ENCODE results near the gene CCR5AS.

The CCR5AS gene

GRCh38 chr3:46406788-46407611, at the start of gene CCR5AS, which contains the start of gene CCRL2:
CCR5AS (minus strand) TSS chr3:46407066.
CCRL2 (plus strand) TSS chr3:46407259; CDS start chr3:46408080, 821 bp downstream.
- peak within 1 kb of the TSS; percentile 100 for H3K27ac Mint-ChIP-seq
- peaks cover 58% of the 10 kb centered on the region for H3K4me1 Mint-ChIP-seq
- H3K27ac ChIP-seq (ENCODE audit: low read depth in 1 of 2, low read length in 2 of 2), result peak within 1 kb of the TSS; percentile 97 to 100
- peaks cover 0 to 7% (median 0%) of the 10 kb centered on the region in 3 donors for H3K27me3 Mint-ChIP-seq (ENCODE audit: low read depth in 3 of 3)
- peaks cover 21 to 29% of the 10 kb centered on the region in 2 donors for H3K36me3 Mint-ChIP-seq
- peak within 1 kb of the TSS; percentile 68 for H3K4me2 ChIP-seq (replicated peaks; ENCODE audit: extremely low read depth, low read length, poor library complexity, severe bottlenecking)
- peak within 1 kb of the TSS; percentile 85 for H3K9ac ChIP-seq (ENCODE audit: insufficient read depth, low read length, poor library complexity, severe bottlenecking)
- DNase-seq, result peak; percentile 91 to 98 (median 94)
- intact Hi-C loops (cut with micrococcal nuclease), result loop anchor here in 1 of 2 donors (2.0 to 10.0 kb wide), 4 partner anchors 40 to 1240 kb away; no protein-coding TSS in a partner anchor
- no peaks in the 10 kb centered on the region for H3K9me3 Mint-ChIP-seq
- H2AFZ ChIP-seq (ENCODE audit: insufficient read depth, low read depth, low read length, poor library complexity, severe bottlenecking), result peak within 1 kb of the TSS; percentile 56
- WGBS (ENCODE audit: insufficient coverage), result 25% methylated on average over 15 of the region's 20 CpGs
- peak within 1 kb of the TSS; percentile 81 to 95 for H3K4me3 Mint-ChIP-seq
- peak within 1 kb of the TSS; percentile 34 to 74 (median 55) for H3K4me3 ChIP-seq (replicated peaks in 1 of 3; ENCODE audit: low read depth in 2 of 3, low read length in 3 of 3)
- no peaks in the 10 kb centered on the region for H3K27me3 ChIP-seq (ENCODE audit: control insufficient read depth in 2 of 2, insufficient read depth in 2 of 2, low read length in 2 of 2)
- no peaks in the 10 kb centered on the region for H3K9me3 ChIP-seq (replicated peaks in 1 of 2; ENCODE audit: control insufficient read depth in 1 of 2, insufficient read depth in 1 of 2, low read length in 2 of 2)
- H3K4me1 ChIP-seq (ENCODE audit: control insufficient read depth in 1 of 2, insufficient read depth in 2 of 2, low read length in 2 of 2), result peaks cover 43 to 47% of the 10 kb centered on the region in 2 donors
- no peak for TF ChIP-seq CTCF (IDR thresholded peaks at IDR 0.05)
- peaks cover 10% of the 10 kb centered on the region for H3K79me2 ChIP-seq (ENCODE audit: insufficient read depth, low read length)
- H4K20me1 ChIP-seq (ENCODE audit: insufficient read depth, low read length), result no peaks in the 10 kb centered on the region
- H3K36me3 ChIP-seq (replicated peaks in 1 of 2; ENCODE audit: control insufficient read depth in 1 of 2, insufficient read depth in 2 of 2, low read length in 2 of 2), result peaks cover 6 to 9% of the 10 kb centered on the region in 2 donors

GRCh38 chr3:46456118-46456517, 49.3 kb upstream of the CCR5AS start:
- intact Hi-C loops (cut with micrococcal nuclease), result no loop called here
- no peak overlapping the region for H3K27ac ChIP-seq (ENCODE audit: low read depth in 1 of 2, low read length in 2 of 2)
- Mint-ChIP-seq H3K27ac (no peak overlapping the region), H3K4me1 (no peaks in the 10 kb centered on the region), H3K36me3 (no peaks in the 10 kb centered on the region), H3K27me3 (ENCODE audit: low read depth in 3 of 3) (peaks cover 3 to 13% (median 4%) of the 10 kb centered on the region in 3 donors), H3K9me3 (peaks cover 0 to 12% (median 5%) of the 10 kb centered on the region in 7 donors), H3K4me3 (no peak overlapping the region)
- WGBS (ENCODE audit: insufficient coverage), result 95% methylated on average over 11 of the region's 14 CpGs
- no peaks in the 10 kb centered on the region for H3K79me2 ChIP-seq (ENCODE audit: insufficient read depth, low read length)
- no peaks in the 10 kb centered on the region for H3K36me3 ChIP-seq (replicated peaks in 1 of 2; ENCODE audit: control insufficient read depth in 1 of 2, insufficient read depth in 2 of 2, low read length in 2 of 2)
- DNase-seq, result no peak
- TF ChIP-seq CTCF (IDR thresholded peaks at IDR 0.05), result no peak
- no peak overlapping the region for H3K4me3 ChIP-seq (replicated peaks in 1 of 3; ENCODE audit: low read depth in 2 of 3, low read length in 3 of 3)
- H3K4me1 ChIP-seq (ENCODE audit: control insufficient read depth in 1 of 2, insufficient read depth in 2 of 2, low read length in 2 of 2), result no peaks in the 10 kb centered on the region
- no peak overlapping the region for H2AFZ ChIP-seq (ENCODE audit: insufficient read depth, low read depth, low read length, poor library complexity, severe bottlenecking)
- H3K9ac ChIP-seq (ENCODE audit: insufficient read depth, low read length, poor library complexity, severe bottlenecking), result no peak overlapping the region
- H3K4me2 ChIP-seq (replicated peaks; ENCODE audit: extremely low read depth, low read length, poor library complexity, severe bottlenecking), result no peak overlapping the region
- no peaks in the 10 kb centered on the region for H3K27me3 ChIP-seq (ENCODE audit: control insufficient read depth in 2 of 2, insufficient read depth in 2 of 2, low read length in 2 of 2)
- no peaks in the 10 kb centered on the region for H4K20me1 ChIP-seq (ENCODE audit: insufficient read depth, low read length)
- no peaks in the 10 kb centered on the region for H3K9me3 ChIP-seq (replicated peaks in 1 of 2; ENCODE audit: control insufficient read depth in 1 of 2, insufficient read depth in 1 of 2, low read length in 2 of 2)

All from CD14-positive monocyte (primary cell).